SU-DHL-6 (cell line): ENCODE results near the gene SUSD2.

ENCODE experiments used
- H2AFZ ChIP-seq: fragments of 200-600 bp; sonication (generic); 2 replicates; pipeline ENCODE4 v1.6.1; 2014; ENCODE audit warnings: low read depth, mild to moderate bottlenecking, moderate library complexity, mixed read lengths, antibody characterized with exemption, low read length; ENCODE audit not compliant: severe bottlenecking
- H3F3A ChIP-seq: fragments of 200-600 bp; shearing (Covaris generic); 2 replicates; pipeline ENCODE4 v1.6.0; 2016; ENCODE audit warnings: antibody characterized with exemption, mild to moderate bottlenecking; ENCODE audit not compliant: insufficient read depth
- H3K27ac ChIP-seq: fragments of 200-600 bp; sonication (generic); 2 replicates; pipeline ENCODE4 v1.5.1; 2016; ENCODE audit warnings: low read depth, mild to moderate bottlenecking, low read length, moderate library complexity, mixed read lengths
- H3K27me3 ChIP-seq: fragments of 200-600 bp; sonication (generic), shearing (Covaris generic); 2 replicates; pipeline ENCODE4 v1.6.0; 2014; ENCODE audit warnings: mild to moderate bottlenecking, low read length
- H3K36me3 ChIP-seq: fragments of 200-600 bp; sonication (generic); 2 replicates; pipeline ENCODE4 v1.6.1; 2014; ENCODE audit warnings: mild to moderate bottlenecking, low read length, mixed read lengths
- H3K4me2 ChIP-seq: fragments of 300-600, 200-600 bp; shearing (Covaris generic), sonication (generic); 2 replicates; pipeline ENCODE4 v1.6.0; 2014; ENCODE audit warnings: low read length, low read depth, mild to moderate bottlenecking; ENCODE audit not compliant: poor library complexity, severe bottlenecking
- H3K4me3 ChIP-seq: fragments of 200-600 bp; sonication (generic); 2 replicates; pipeline ENCODE4 v1.5.1; 2014; ENCODE audit warnings: antibody characterized with exemption, low read length, mild to moderate bottlenecking, mixed read lengths; ENCODE audit not compliant: insufficient read depth, poor library complexity, severe bottlenecking
- H3K79me2 ChIP-seq: fragments of 200-600 bp; sonication (generic); 2 replicates; pipeline ENCODE4 v1.6.1; 2014; ENCODE audit warnings: mild to moderate bottlenecking, low read length, moderate library complexity; ENCODE audit not compliant: insufficient read depth
- H3K9ac ChIP-seq: fragments of 200-600 bp; sonication (generic); 2 replicates; pipeline ENCODE4 v1.7.0; 2014; ENCODE audit warnings: mild to moderate bottlenecking, low read length
- H3K9me2 ChIP-seq: fragments of 200-600 bp; sonication (generic); replicated peaks from 2 replicates; pipeline ENCODE4 v1.6.1; 2014; ENCODE audit warnings: low read length; ENCODE audit not compliant: insufficient read depth
- H3K9me3 ChIP-seq: fragments of 200-600 bp; sonication (generic); 2 replicates; pipeline ENCODE4 v1.6.1; 2014; ENCODE audit warnings: low read length, mixed read lengths; ENCODE audit not compliant: insufficient read depth
- H4K20me1 ChIP-seq: fragments of 200-600 bp; sonication (generic); 2 replicates; pipeline ENCODE4 v1.6.1; 2014; ENCODE audit warnings: low read depth, mild to moderate bottlenecking, antibody characterized with exemption, low read length, moderate library complexity, mixed read lengths
- EZH2phosphoT487 ChIP-seq: fragments of 200-600 bp; sonication (generic), shearing (Covaris generic); conservative IDR thresholded peaks from 2 replicates; pipeline ENCODE4 v1.6.1; 2018; ENCODE audit warnings: mild to moderate bottlenecking, antibody characterized with exemption, low read length, moderate library complexity, mixed read lengths
- TF ChIP-seq, protein P1 (sequence below): fragments of 200-600 bp; sonication (generic); IDR thresholded peaks from one replicate; pipeline ENCODE4 v1.5.1; 2017; ENCODE audit warnings: antibody characterized with exemption, mild to moderate bottlenecking, low read length, moderate library complexity; ENCODE audit not compliant: insufficient read depth, poor library complexity, severe bottlenecking

SUSD2 gene

DNA sequence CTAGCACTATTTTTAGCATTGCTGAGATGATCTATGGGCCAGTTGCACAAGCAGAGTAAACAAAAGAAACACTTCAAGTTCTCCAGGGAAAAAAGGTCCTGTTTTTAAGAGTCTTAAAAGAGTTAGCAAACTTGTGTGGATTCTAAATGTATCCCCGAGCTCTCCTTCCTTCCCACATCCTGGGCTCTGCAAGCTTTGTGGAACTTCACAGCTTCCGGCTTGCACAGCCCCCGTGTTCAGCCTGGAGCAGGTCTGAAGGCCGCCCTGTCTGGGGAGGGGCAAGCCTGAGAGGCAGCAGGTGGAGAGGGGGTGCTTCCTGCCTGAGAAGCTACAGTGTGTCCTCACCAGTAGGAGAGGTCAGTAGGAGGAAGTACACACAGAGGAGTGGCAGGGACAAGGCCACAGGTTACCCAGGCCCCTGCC, 35.1 kb upstream of the SUSD2 start:
- no peaks in the 10 kb centered on the region for H4K20me1 ChIP-seq
- H3K36me3 ChIP-seq = no peaks in the 10 kb centered on the region
- no peak overlapping the region for H2AFZ ChIP-seq
- H3K9me2 ChIP-seq = no peaks in the 10 kb centered on the region
- no peak for TF ChIP-seq EZH2phosphoT487
- TF ChIP-seq, protein P1, sequence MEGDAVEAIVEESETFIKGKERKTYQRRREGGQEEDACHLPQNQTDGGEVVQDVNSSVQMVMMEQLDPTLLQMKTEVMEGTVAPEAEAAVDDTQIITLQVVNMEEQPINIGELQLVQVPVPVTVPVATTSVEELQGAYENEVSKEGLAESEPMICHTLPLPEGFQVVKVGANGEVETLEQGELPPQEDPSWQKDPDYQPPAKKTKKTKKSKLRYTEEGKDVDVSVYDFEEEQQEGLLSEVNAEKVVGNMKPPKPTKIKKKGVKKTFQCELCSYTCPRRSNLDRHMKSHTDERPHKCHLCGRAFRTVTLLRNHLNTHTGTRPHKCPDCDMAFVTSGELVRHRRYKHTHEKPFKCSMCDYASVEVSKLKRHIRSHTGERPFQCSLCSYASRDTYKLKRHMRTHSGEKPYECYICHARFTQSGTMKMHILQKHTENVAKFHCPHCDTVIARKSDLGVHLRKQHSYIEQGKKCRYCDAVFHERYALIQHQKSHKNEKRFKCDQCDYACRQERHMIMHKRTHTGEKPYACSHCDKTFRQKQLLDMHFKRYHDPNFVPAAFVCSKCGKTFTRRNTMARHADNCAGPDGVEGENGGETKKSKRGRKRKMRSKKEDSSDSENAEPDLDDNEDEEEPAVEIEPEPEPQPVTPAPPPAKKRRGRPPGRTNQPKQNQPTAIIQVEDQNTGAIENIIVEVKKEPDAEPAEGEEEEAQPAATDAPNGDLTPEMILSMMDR = no peak
- no peaks in the 10 kb centered on the region for H3K27me3 ChIP-seq
- no peak overlapping the region for H3K4me3 ChIP-seq
- H3K4me2 ChIP-seq = no peak overlapping the region
- no peak overlapping the region for H3K9ac ChIP-seq
- no peaks in the 10 kb centered on the region for H3K79me2 ChIP-seq
- peak overlapping the region; percentile 18; the same call in 1 of the 2 replicates for H3K27ac ChIP-seq
- no peaks in the 10 kb centered on the region for H3F3A ChIP-seq
- H3K9me3 ChIP-seq = no peaks in the 10 kb centered on the region

DNA sequence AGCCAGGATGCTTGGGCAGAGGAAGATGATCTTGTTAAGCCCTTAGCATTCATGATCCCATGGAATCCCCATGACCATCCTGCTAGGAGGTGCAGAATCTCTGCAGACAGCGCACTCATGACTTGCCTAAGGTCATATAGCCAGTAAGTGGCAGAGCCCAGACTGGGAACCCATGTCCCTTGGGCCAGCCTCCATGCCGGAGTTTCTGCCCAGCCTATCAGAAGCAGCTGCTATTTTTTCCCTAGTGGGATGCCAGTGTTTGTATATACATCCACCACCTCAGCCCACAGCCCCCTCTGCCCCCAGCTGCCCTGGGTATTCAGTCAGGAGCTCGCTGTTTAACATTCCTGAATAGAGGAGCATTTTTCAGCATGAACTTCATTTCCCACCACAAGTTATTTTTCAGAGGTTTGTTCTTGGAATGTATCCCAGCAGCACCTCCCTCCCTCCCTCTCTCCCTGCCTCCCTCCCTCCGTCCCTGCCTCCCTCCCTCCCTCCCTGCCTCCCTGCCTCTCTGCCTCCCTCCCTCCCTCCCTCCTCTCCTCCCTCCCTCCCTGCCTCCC, 34.4 kb upstream of the SUSD2 start:
- no peak overlapping the region for H3K4me2 ChIP-seq
- no peak overlapping the region for H2AFZ ChIP-seq
- H3K27ac ChIP-seq = no peak overlapping the region
- H3K9ac ChIP-seq = no peak overlapping the region
- TF ChIP-seq EZH2phosphoT487 = no peak
- TF ChIP-seq, protein P1 = no peak
- H3F3A ChIP-seq = no peaks in the 10 kb centered on the region
- H3K9me3 ChIP-seq = no peaks in the 10 kb centered on the region
- H3K36me3 ChIP-seq = no peaks in the 10 kb centered on the region
- no peak overlapping the region for H3K4me3 ChIP-seq
- H3K27me3 ChIP-seq = no peaks in the 10 kb centered on the region
- H4K20me1 ChIP-seq = no peaks in the 10 kb centered on the region
- H3K9me2 ChIP-seq = no peaks in the 10 kb centered on the region
- no peaks in the 10 kb centered on the region for H3K79me2 ChIP-seq

DNA sequence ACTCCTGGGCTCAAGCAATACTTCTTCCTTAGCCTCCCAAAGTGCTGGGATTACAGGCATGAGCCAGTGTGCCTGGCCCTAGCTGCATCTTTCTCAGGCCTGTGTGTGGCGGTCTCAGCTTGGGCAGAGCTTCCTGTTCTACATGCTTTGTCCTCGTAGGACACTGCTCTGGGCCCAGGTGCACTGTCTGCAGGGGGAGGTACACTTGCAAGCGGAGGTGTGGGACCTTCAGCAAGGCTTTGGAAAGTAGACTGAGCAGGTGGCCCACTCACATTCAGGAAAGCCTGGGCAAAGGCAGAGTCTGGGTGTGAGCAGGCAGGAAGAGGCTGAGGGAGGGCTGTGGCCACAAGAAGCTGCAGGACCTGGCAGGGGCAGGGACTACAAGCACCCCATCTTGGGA, 33.6 kb upstream of the SUSD2 start:
- Histone ChIP-seq H4K20me1 (no peaks in the 10 kb centered on the region), H3K4me2 (no peak overlapping the region), H3K36me3 (no peaks in the 10 kb centered on the region), H3K27me3 (no peaks in the 10 kb centered on the region), H3K9me2 (no peaks in the 10 kb centered on the region), H2AFZ (no peak overlapping the region), H3K9ac (no peak overlapping the region), H3K79me2 (no peaks in the 10 kb centered on the region), H3K27ac (no peak overlapping the region), H3F3A (no peaks in the 10 kb centered on the region), H3K4me3 (no peak overlapping the region), H3K9me3 (no peaks in the 10 kb centered on the region)
- TF ChIP-seq EZH2phosphoT487 = no peak
- TF ChIP-seq, protein P1 = no peak
